Measurements from ENCODE around the gene TMEM258. TPM values are rescaled to one million over a fixed set of nuclear protein-coding genes. Genes with fewer than 3 reads are reported as not detected.

Gene TMEM258
- total and polyA plus RNA-seq, 9 of the 15 experiments (the other 6 are each of a cell fraction or from before 2014, with no cell fraction given) = 97.2 to 856 (median 231) TPM

GRCh38 chr11:61817471-61818202, 25.2 kb upstream of the TMEM258 start (continued):
- TF ChIP-seq ZC3H8 (IDR thresholded peaks at IDR 0.05) = no peak
- TF ChIP-seq MED1 (CRISPR knock-in tag; IDR thresholded peaks at IDR 0.05; ENCODE audit: borderline replicate concordance) = no peak
- peak; percentile 79 to 80 for TF ChIP-seq KDM1A (IDR thresholded peaks at IDR 0.05)
- no peak for TF ChIP-seq HDAC6 (IDR thresholded peaks at IDR 0.05; ENCODE audit: low read depth, low read length)
- TF ChIP-seq ZNF224 (CRISPR knock-in tag; IDR thresholded peaks at IDR 0.05) = no peak
- no peak for TF ChIP-seq POLR3A (IDR thresholded peaks at IDR 0.05; ENCODE audit: borderline replicate concordance, extremely low read depth, insufficient read depth, insufficient read length)
- TF ChIP-seq CBX5 (IDR thresholded peaks at IDR 0.05; ENCODE audit: borderline replicate concordance, low read depth) = no peak
- TF ChIP-seq RFX1 (IDR thresholded peaks at IDR 0.05) = no peak
- no peak for TF ChIP-seq POU5F1 (IDR thresholded peaks at IDR 0.05; ENCODE audit: borderline replicate concordance, low read depth, low read length, partially characterized antibody)
- no peak for TF ChIP-seq ZNF551 (CRISPR knock-in tag; IDR thresholded peaks at IDR 0.05)
- no peak for TF ChIP-seq OTX1 (CRISPR knock-in tag; IDR thresholded peaks at IDR 0.05)
- TF ChIP-seq MTA2 (IDR thresholded peaks at IDR 0.05; ENCODE audit: low read depth) = no peak
- TF ChIP-seq KAT7 (CRISPR knock-in tag; IDR thresholded peaks at IDR 0.05; ENCODE audit: borderline replicate concordance) = 0 out of 2 replicates have a peak, but pooled peaks have one; percentile 0
- no peak for TF ChIP-seq DMBX1 (CRISPR knock-in tag; IDR thresholded peaks at IDR 0.05; ENCODE audit: borderline replicate concordance)
- 0 out of 2 replicates have a peak, but pooled peaks have one; percentile 18 for TF ChIP-seq NR2C1 (IDR thresholded peaks at IDR 0.05)
- TF ChIP-seq NR2C1 (tag; IDR thresholded peaks at IDR 0.05) = no peak
- no peak for TF ChIP-seq IRF2 (CRISPR knock-in tag; IDR thresholded peaks at IDR 0.05)
- TF ChIP-seq MXI1 (IDR thresholded peaks at IDR 0.05; ENCODE audit: low read depth, low read length) = no peak
- TF ChIP-seq FOXJ2 (tag; IDR thresholded peaks at IDR 0.05) = no peak
- no peak for TF ChIP-seq ZNF77 (CRISPR knock-in tag; IDR thresholded peaks at IDR 0.05)
- TF ChIP-seq ZNF165 (CRISPR knock-in tag; IDR thresholded peaks at IDR 0.05; ENCODE audit: borderline replicate concordance) = no peak
- no peak for TF ChIP-seq POLR2B (IDR thresholded peaks at IDR 0.05; ENCODE audit: low read depth, partially characterized antibody)
- no peak for TF ChIP-seq TRIM24 (IDR thresholded peaks at IDR 0.05)

Data from K562 (cell line).